CD4-positive, alpha-beta T cell (primary cell): Measurements from ENCODE around the gene SLC23A2. TPM values are rescaled to one million over a fixed set of nuclear protein-coding genes. Genes with fewer than 3 reads are reported as not detected.

Source experiments
- ATAC-seq: fragments of 200-7000 bp; cut with Tn5 transposase; one replicate; pipeline ENCODE4 v1.10.0; 2022; ENCODE audit warnings: mild to moderate bottlenecking; ENCODE audit not compliant: poor library complexity
- CTCF ChIA-PET: fragments of 350-600 bp; sonication (Branson Sonifier 250); formaldehyde crosslinking; loops from one replicate; lab custom pipeline; 2021; ENCODE audit warnings: antibody characterized with exemption, inconsistent platforms; lab: Charles Lee
- POLR2A ChIA-PET: fragments of 350-600 bp; sonication (Branson Sonifier 250); formaldehyde crosslinking; loops from one replicate; lab custom pipeline; 2021; ENCODE audit warnings: antibody characterized with exemption, inconsistent platforms; lab: Charles Lee
- DNase-seq, 14 experiments: peaks; one replicate each; pipeline ENCODE4 v3.0.0-alpha.2; 2013 to 2020; ENCODE audit warnings: mixed read lengths in 2 of 14
- H3K27ac ChIP-seq, 2 donors: one replicate each; pipeline versions ENCODE4 v1.5.1 to v1.7.0; 2013; ENCODE audit warnings: low read length in 2 of 2, low read depth in 1 of 2, mild to moderate bottlenecking in 1 of 2
- H3K27me3 ChIP-seq, 2 experiments: 1 replicate in 1 of 2; 2 replicates in 1 of 2; pipeline versions ENCODE4 v1.6.1 to v1.7.0; 2013; ENCODE audit warnings: low read length in 2 of 2, control low read depth in 1 of 2, mild to moderate bottlenecking in 1 of 2, moderate library complexity in 1 of 2; ENCODE audit not compliant: insufficient read depth in 2 of 2, control insufficient read depth in 1 of 2
- H3K36me3 ChIP-seq: one replicate; pipeline ENCODE4 v1.6.1; 2013; ENCODE audit warnings: low read length, control low read depth; ENCODE audit not compliant: insufficient read depth
- H3K4me1 ChIP-seq: one replicate; pipeline ENCODE4 v1.6.1; 2013; ENCODE audit warnings: low read length, control low read depth; ENCODE audit not compliant: insufficient read depth
- H3K4me3 ChIP-seq: one replicate; pipeline ENCODE4 v1.5.1; 2013; ENCODE audit warnings: mild to moderate bottlenecking, low read length, moderate library complexity
- H3K9me3 ChIP-seq, 2 experiments: 1 replicate in 1 of 2; 2 replicates in 1 of 2; pipeline versions ENCODE4 v1.6.1 to v1.7.0; 2013; ENCODE audit warnings: low read length in 2 of 2, mild to moderate bottlenecking in 2 of 2, control low read depth in 1 of 2, moderate library complexity in 1 of 2; ENCODE audit not compliant: control insufficient read depth in 1 of 2, insufficient read depth in 1 of 2
- H3K27ac Mint-ChIP-seq: one replicate; pipeline ENCODE4 v1.8.0; 2020; ENCODE audit warnings: mixed read lengths
- H3K27me3 Mint-ChIP-seq: one replicate; pipeline ENCODE4 v1.8.0; 2021; ENCODE audit warnings: mixed read lengths
- H3K36me3 Mint-ChIP-seq: one replicate; pipeline ENCODE4 v1.8.0; 2021; ENCODE audit warnings: low read depth, mixed read lengths
- H3K4me1 Mint-ChIP-seq: one replicate; pipeline ENCODE4 v1.8.0; 2021; ENCODE audit warnings: low read depth, mixed read lengths
- H3K4me3 Mint-ChIP-seq: one replicate; pipeline ENCODE4 v1.8.0; 2020; ENCODE audit warnings: mild to moderate bottlenecking, mixed read lengths
- H3K9me3 Mint-ChIP-seq: one replicate; pipeline ENCODE4 v1.8.0; 2020; ENCODE audit warnings: mixed read lengths
- CTCF ChIP-seq: fragments of 200-600 bp; IDR thresholded peaks from one replicate; pipeline ENCODE4 v1.8.0; 2022; ENCODE audit warnings: antibody characterized with exemption, mild to moderate bottlenecking
- intact Hi-C, 2 experiments: fragments of 100-400 bp; cut with DNase I in 1 of 2; cut with micrococcal nuclease in 1 of 2; formaldehyde crosslinking; loops; one replicate each; pipeline versions ENCODE4 v1.15.1 to v1.9.0; 2023 to 2025; cut with DNase I, micrococcal nuclease
- total RNA-seq, 174 experiments: library from RNA in 2 of 174; stranded (reverse) in 2 of 174; gene quantifications; one replicate each; pipeline ENCODE4 v1.2.3 and lab custom pipeline; 2021 to 2026

SLC23A2 gene
- total RNA-seq, 2 experiments from 2014 or later: 22.8 to 23.0 TPM

GRCh38 chr20:4813863-4814695 is 187.2 kb downstream of the SLC23A2 start:
- Histone ChIP-seq H3K27ac (peak overlapping the region; percentile 97 to 99), H3K27me3 (no peaks in the 10 kb centered on the region), H3K4me3 (peak overlapping the region; percentile 65), H3K4me1 (peaks cover 76% of the 10 kb centered on the region), H3K36me3 (peaks cover 28% of the 10 kb centered on the region), H3K9me3 (no peaks in the 10 kb centered on the region)
- H3K27me3 Mint-ChIP-seq: no peaks in the 10 kb centered on the region
- peak; percentile 42 to 95 (median 60) for DNase-seq
- H3K36me3 Mint-ChIP-seq: peaks cover 41% of the 10 kb centered on the region
- H3K27ac Mint-ChIP-seq: peak overlapping the region; percentile 98
- H3K9me3 Mint-ChIP-seq: no peaks in the 10 kb centered on the region
- POLR2A ChIA-PET: interaction anchor here (0.6 to 3.0 kb wide), 20 partner anchors 11 to 1328 kb away, joined by 3 to 16 read pairs (median 4); partner anchors contain the start of genes CDS2, PCNA and SLC23A2
- peak; percentile 72 for ATAC-seq
- CTCF ChIA-PET: interaction anchor here (1.0 to 1.4 kb wide), 5 partner anchors 14 to 142 kb away, joined by 3 to 6 read pairs (median 3); no protein-coding TSS in a partner anchor
- intact Hi-C loops: loop anchor here in 1 of 2 experiments (5.0 kb wide), 2 partner anchors 53 to 143 kb away; no protein-coding TSS in a partner anchor
- H3K4me3 Mint-ChIP-seq: peak overlapping the region; percentile 89
- no peak for TF ChIP-seq CTCF
- H3K4me1 Mint-ChIP-seq: peaks cover 72% of the 10 kb centered on the region

- DNase-seq (peak in 5 of 14 experiments; percentile 21 to 62 (median 34)), ATAC-seq (no peak)
- Histone ChIP-seq H3K36me3 (peaks cover 21% of the 10 kb centered on the region), H3K27me3 (no peaks in the 10 kb centered on the region), H3K4me1 (peaks cover 80% of the 10 kb centered on the region), H3K4me3 (peak overlapping the region; percentile 65), H3K9me3 (no peaks in the 10 kb centered on the region), H3K27ac (peak overlapping the region; percentile 97 to 99)
- POLR2A ChIA-PET: interaction anchor here (0.7 to 3.0 kb wide), 16 partner anchors 10 to 314 kb away, joined by 3 to 16 read pairs (median 5); partner anchors contain the start of genes CDS2, PCNA and SLC23A2
- no peaks in the 10 kb centered on the region for H3K9me3 Mint-ChIP-seq
- peak overlapping the region; percentile 89 for H3K4me3 Mint-ChIP-seq
- TF ChIP-seq CTCF: no peak
- H3K4me1 Mint-ChIP-seq: peaks cover 78% of the 10 kb centered on the region
- H3K27ac Mint-ChIP-seq: peak overlapping the region; percentile 98
- H3K36me3 Mint-ChIP-seq: peaks cover 33% of the 10 kb centered on the region
- CTCF ChIA-PET: interaction anchor here (0.7 to 1.4 kb wide), 2 partner anchors 20 to 33 kb away, joined by 3 read pairs; no protein-coding TSS in a partner anchor
- no peaks in the 10 kb centered on the region for H3K27me3 Mint-ChIP-seq
- intact Hi-C loops: loop anchor here in 1 of 2 experiments (5.0 kb wide), 2 partner anchors 54 to 144 kb away; no protein-coding TSS in a partner anchor
These were observed 188.0 kb downstream of the SLC23A2 start for GRCh38 chr20:4813076-4813862.

- Mint-ChIP-seq H3K27me3 (no peaks in the 10 kb centered on the region), H3K36me3 (peaks cover 32% of the 10 kb centered on the region), H3K4me1 (peaks cover 84% of the 10 kb centered on the region), H3K27ac (peak overlapping the region; percentile 98), H3K9me3 (no peaks in the 10 kb centered on the region), H3K4me3 (peak overlapping the region; percentile 89)
- peak overlapping the region; percentile 65 for H3K4me3 ChIP-seq
- intact Hi-C loops: loop anchor here in 1 of 2 experiments (5.0 kb wide), 2 partner anchors 55 to 145 kb away; no protein-coding TSS in a partner anchor
- POLR2A ChIA-PET: interaction anchor here (0.5 to 3.0 kb wide), 6 partner anchors 10 to 314 kb away, joined by 3 to 16 read pairs (median 6); partner anchors contain the start of genes CDS2 and PCNA
- peak overlapping the region; percentile 97 to 99 for H3K27ac ChIP-seq
- ATAC-seq: no peak
- no peaks in the 10 kb centered on the region for H3K27me3 ChIP-seq
- CTCF ChIA-PET: no interaction called here
- DNase-seq: peak in 3 of 14 experiments; percentile 13 to 47 (median 42)
- H3K36me3 ChIP-seq: peaks cover 20% of the 10 kb centered on the region
- TF ChIP-seq CTCF: no peak
- H3K9me3 ChIP-seq: no peaks in the 10 kb centered on the region
- peaks cover 86% of the 10 kb centered on the region for H3K4me1 ChIP-seq
These were observed 188.7 kb downstream of the SLC23A2 start for GRCh38 chr20:4812641-4813075.
